ENCODE results near the gene NFKBIE. TPM values are rescaled to one million over a fixed set of nuclear protein-coding genes. Genes with fewer than 3 reads are reported as not detected.

Gene NFKBIE
- total and polyA plus RNA-seq, 2 of the 13 experiments (the other 11 are each of a cell fraction or from before 2014, with no cell fraction given) = 6.7 to 14.5 TPM

DNA sequence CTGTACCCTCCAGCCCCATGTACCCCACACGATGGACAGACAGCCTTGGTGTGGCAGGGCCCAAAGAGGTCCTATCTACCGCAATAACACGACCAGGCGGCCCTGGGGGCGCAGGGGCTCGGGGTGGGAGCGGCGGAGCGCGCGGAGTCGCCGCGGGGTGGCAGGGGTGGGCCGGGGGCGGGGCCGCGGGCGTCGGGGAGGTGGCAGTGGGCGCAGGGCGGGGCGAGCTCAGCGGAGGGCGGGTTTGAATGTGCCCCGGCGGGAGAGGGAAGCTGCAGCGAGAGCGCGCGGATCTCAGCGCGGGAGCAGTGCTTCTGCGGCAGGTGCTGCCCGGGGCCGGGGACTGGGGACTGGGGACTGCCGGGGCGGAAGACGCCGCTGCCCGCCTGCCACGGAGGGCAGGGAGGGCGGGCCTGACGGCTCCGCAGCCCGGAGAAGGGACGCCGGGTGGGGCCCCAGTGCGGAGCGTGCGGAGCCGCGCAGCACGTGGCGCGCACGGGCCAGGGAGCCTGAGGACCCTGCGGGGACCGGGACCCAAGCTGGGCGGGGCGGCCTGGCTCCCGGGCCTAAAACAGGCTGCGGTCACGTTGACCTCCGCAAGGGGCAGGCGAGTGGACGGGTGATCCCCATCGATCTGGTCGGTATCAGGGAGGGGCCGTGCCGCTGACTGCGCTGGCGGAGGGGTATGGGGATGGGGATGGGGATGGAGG is 41.9 kb downstream of the NFKBIE start, which contains the start of gene SLC29A1 (continued):
- TF ChIP-seq SP140L (CRISPR knock-in tag; IDR thresholded peaks at IDR 0.05; ENCODE audit: borderline replicate concordance) = no peak
- no peak for TF ChIP-seq ZMYM2 (CRISPR knock-in tag; IDR thresholded peaks at IDR 0.05)
- peak; percentile 77 for TF ChIP-seq GABPB1 (CRISPR knock-in tag; IDR thresholded peaks at IDR 0.05)
- TF ChIP-seq, protein P1, sequence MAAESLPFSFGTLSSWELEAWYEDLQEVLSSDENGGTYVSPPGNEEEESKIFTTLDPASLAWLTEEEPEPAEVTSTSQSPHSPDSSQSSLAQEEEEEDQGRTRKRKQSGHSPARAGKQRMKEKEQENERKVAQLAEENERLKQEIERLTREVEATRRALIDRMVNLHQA (CRISPR knock-in tag; IDR thresholded peaks at IDR 0.05) = no peak
- TF ChIP-seq, protein P2, sequence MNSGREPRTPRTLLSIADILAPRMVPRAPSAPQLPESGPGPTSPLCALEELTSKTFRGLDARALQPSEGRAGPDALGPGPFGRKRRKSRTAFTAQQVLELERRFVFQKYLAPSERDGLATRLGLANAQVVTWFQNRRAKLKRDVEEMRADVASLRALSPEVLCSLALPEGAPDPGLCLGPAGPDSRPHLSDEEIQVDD (CRISPR knock-in tag; IDR thresholded peaks at IDR 0.05; ENCODE audit: borderline replicate concordance) = peak; percentile 93
- TF ChIP-seq HDAC1 (CRISPR knock-in tag; IDR thresholded peaks at IDR 0.05) = peak; percentile 73
- TF ChIP-seq ZNF788 (CRISPR knock-in tag; IDR thresholded peaks at IDR 0.05; ENCODE audit: borderline replicate concordance) = 0 out of 2 replicates have a peak, but pooled peaks have one; percentile 48
- TF ChIP-seq ZNF34 (CRISPR knock-in tag; IDR thresholded peaks at IDR 0.05; ENCODE audit: borderline replicate concordance) = no peak
- TF ChIP-seq HCFC1 (IDR thresholded peaks at IDR 0.05; ENCODE audit: low read depth, low read length) = no peak
- TF ChIP-seq SOX13 (IDR thresholded peaks at IDR 0.05) = no peak
- peak in 1 of 2 experiments; percentile 37; a peak in 2 of 4 replicates for TF ChIP-seq SOX13 (CRISPR knock-in tag; conservative IDR thresholded peaks at IDR 0.05 in 1 of 2, IDR thresholded peaks at IDR 0.05 in 1 of 2)
- peak; percentile 84; the same call in 1 of the 2 replicates for TF ChIP-seq ZIK1 (CRISPR knock-in tag; IDR thresholded peaks at IDR 0.05; ENCODE audit: borderline replicate concordance, low read depth)
- no peak for TF ChIP-seq CHD4 (IDR thresholded peaks at IDR 0.05; ENCODE audit: borderline replicate concordance, low read length)
- TF ChIP-seq, protein P3, sequence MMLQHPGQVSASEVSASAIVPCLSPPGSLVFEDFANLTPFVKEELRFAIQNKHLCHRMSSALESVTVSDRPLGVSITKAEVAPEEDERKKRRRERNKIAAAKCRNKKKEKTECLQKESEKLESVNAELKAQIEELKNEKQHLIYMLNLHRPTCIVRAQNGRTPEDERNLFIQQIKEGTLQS (CRISPR knock-in tag; IDR thresholded peaks at IDR 0.05) = peak; percentile 47; the same call in 1 of the 2 replicates
- TF ChIP-seq ZNF143 (CRISPR knock-in tag; IDR thresholded peaks at IDR 0.05) = no peak
- peak; percentile 81; the same call in 1 of the 2 replicates for TF ChIP-seq MXD4 (CRISPR knock-in tag; IDR thresholded peaks at IDR 0.05)
- no peak for TF ChIP-seq TSC22D2 (CRISPR knock-in tag; IDR thresholded peaks at IDR 0.05; ENCODE audit: borderline replicate concordance)
- TF ChIP-seq, protein P4, sequence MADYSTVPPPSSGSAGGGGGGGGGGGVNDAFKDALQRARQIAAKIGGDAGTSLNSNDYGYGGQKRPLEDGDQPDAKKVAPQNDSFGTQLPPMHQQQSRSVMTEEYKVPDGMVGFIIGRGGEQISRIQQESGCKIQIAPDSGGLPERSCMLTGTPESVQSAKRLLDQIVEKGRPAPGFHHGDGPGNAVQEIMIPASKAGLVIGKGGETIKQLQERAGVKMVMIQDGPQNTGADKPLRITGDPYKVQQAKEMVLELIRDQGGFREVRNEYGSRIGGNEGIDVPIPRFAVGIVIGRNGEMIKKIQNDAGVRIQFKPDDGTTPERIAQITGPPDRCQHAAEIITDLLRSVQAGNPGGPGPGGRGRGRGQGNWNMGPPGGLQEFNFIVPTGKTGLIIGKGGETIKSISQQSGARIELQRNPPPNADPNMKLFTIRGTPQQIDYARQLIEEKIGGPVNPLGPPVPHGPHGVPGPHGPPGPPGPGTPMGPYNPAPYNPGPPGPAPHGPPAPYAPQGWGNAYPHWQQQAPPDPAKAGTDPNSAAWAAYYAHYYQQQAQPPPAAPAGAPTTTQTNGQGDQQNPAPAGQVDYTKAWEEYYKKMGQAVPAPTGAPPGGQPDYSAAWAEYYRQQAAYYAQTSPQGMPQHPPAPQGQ (CRISPR knock-in tag; IDR thresholded peaks at IDR 0.05; ENCODE audit: borderline replicate concordance) = no peak
- no peak for TF ChIP-seq JARID2 (CRISPR knock-in tag; IDR thresholded peaks at IDR 0.05; ENCODE audit: insufficient replicate concordance)
- TF ChIP-seq, protein P5, sequence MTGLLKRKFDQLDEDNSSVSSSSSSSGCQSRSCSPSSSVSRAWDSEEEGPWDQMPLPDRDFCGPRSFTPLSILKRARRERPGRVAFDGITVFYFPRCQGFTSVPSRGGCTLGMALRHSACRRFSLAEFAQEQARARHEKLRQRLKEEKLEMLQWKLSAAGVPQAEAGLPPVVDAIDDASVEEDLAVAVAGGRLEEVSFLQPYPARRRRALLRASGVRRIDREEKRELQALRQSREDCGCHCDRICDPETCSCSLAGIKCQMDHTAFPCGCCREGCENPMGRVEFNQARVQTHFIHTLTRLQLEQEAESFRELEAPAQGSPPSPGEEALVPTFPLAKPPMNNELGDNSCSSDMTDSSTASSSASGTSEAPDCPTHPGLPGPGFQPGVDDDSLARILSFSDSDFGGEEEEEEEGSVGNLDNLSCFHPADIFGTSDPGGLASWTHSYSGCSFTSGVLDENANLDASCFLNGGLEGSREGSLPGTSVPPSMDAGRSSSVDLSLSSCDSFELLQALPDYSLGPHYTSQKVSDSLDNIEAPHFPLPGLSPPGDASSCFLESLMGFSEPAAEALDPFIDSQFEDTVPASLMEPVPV (CRISPR knock-in tag; IDR thresholded peaks at IDR 0.05) = peak; percentile 63
- no peak for TF ChIP-seq ZNF761 (CRISPR knock-in tag; conservative IDR thresholded peaks at IDR 0.05)
- TF ChIP-seq DPF2 (CRISPR knock-in tag; IDR thresholded peaks at IDR 0.05; ENCODE audit: borderline replicate concordance, low read depth) = 0 out of 2 replicates have a peak, but pooled peaks have one; percentile 33
- peak; percentile 38; the same call in 1 of the 2 replicates for TF ChIP-seq AHR (CRISPR knock-in tag; IDR thresholded peaks at IDR 0.05)
- no peak for TF ChIP-seq HHEX (CRISPR knock-in tag; IDR thresholded peaks at IDR 0.05)
- no peak for TF ChIP-seq ZFYVE20 (CRISPR knock-in tag; IDR thresholded peaks at IDR 0.05; ENCODE audit: borderline replicate concordance, low read depth)
- TF ChIP-seq MEIS2 (CRISPR knock-in tag; IDR thresholded peaks at IDR 0.05) = peak; percentile 83

Measured in HepG2 (cell line).